Immature natural killer cell (primary cell): ENCODE results near the gene FHIP2A. TPM values are rescaled to one million over a fixed set of nuclear protein-coding genes. Genes with fewer than 3 reads are reported as not detected.

Experiments
- DNase-seq, 3 donors: peaks; one replicate each; pipeline ENCODE4 v3.0.0; 2022; ENCODE audit warnings: mixed read lengths in 1 of 3
- H3K27ac Mint-ChIP-seq, 6 donors: one replicate each; pipeline ENCODE4 v1.8.0; 2020; ENCODE audit warnings: mixed read lengths in 6 of 6, mild to moderate bottlenecking in 5 of 6, inconsistent platforms in 4 of 6, moderate library complexity in 3 of 6
- H3K27me3 Mint-ChIP-seq, 3 donors: one replicate each; pipeline ENCODE4 v1.8.0; 2020 to 2021; ENCODE audit warnings: low read depth in 3 of 3, mild to moderate bottlenecking in 3 of 3, mixed read lengths in 3 of 3, moderate library complexity in 3 of 3, inconsistent platforms in 1 of 3
- H3K36me3 Mint-ChIP-seq, 3 donors: one replicate each; pipeline ENCODE4 v1.8.0; 2020; ENCODE audit warnings: mixed read lengths in 3 of 3, inconsistent platforms in 2 of 3, mild to moderate bottlenecking in 2 of 3
- H3K4me1 Mint-ChIP-seq, 2 donors: one replicate each; pipeline ENCODE4 v1.8.0; 2020; ENCODE audit warnings: inconsistent platforms in 2 of 2, mild to moderate bottlenecking in 2 of 2, mixed read lengths in 2 of 2, moderate library complexity in 1 of 2
- H3K4me3 Mint-ChIP-seq, 5 donors: one replicate each; pipeline ENCODE4 v1.8.0; 2020; ENCODE audit warnings: mild to moderate bottlenecking in 5 of 5, mixed read lengths in 5 of 5, inconsistent platforms in 3 of 5, moderate library complexity in 3 of 5
- H3K9me3 Mint-ChIP-seq, 6 donors: one replicate each; pipeline ENCODE4 v1.8.0; 2020; ENCODE audit warnings: mild to moderate bottlenecking in 6 of 6, mixed read lengths in 6 of 6, inconsistent platforms in 4 of 6, moderate library complexity in 3 of 6
- polyA plus RNA-seq, 3 donors: library from polyadenylated mRNA; unstranded; fragments of 300-500 nt; fragmentation: Illumina TruSeq; gene quantifications; one replicate each; pipeline ENCODE4 v1.2.3, GENCODE V29; 2021

FHIP2A gene
- polyA plus RNA-seq, 3 donors from 2014 or later, result 10.4 to 18.4 (median 10.5) TPM

DNA sequence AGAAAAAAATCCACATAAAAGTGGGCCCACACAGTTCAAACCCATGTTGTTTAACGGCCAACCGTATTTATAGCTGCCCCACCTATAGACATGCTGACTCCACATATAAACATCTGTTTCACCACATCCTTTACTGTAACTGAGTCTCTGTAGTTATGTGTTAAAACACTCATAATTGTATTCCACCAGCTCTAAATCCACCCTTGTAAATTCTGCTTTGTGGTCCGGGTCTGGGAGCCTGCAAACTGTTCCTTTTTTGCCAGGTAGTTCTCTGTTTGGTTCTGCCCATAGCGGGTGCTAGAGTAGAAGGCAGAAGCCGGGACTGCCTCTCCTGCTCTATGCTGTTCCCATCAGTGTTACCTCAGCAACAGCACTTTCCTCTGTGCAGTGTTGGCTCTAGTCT lies 20.2 kb upstream of the FHIP2A start:
- Mint-ChIP-seq H3K4me3 (peak overlapping the region in 4 of 5 donors; percentile 16 to 67 (median 54)), H3K27me3 (no peaks in the 10 kb centered on the region), H3K27ac (peak overlapping the region in 3 of 6 donors; percentile 24 to 66 (median 60)), H3K36me3 (peaks cover 0 to 6% (median 0%) of the 10 kb centered on the region in 3 donors), H3K4me1 (peaks cover 17 to 20% of the 10 kb centered on the region in 2 donors), H3K9me3 (no peaks in the 10 kb centered on the region)
- DNase-seq, result peak in 2 of 3 donors; percentile 1 to 12

GRCh38 chr10:114802177-114802576 lies 19.4 kb upstream of the FHIP2A start:
- peaks cover 0 to 6% (median 0%) of the 10 kb centered on the region in 3 donors for H3K36me3 Mint-ChIP-seq
- no peaks in the 10 kb centered on the region for H3K9me3 Mint-ChIP-seq
- peak overlapping the region in 3 of 5 donors; percentile 17 to 56 (median 33) for H3K4me3 Mint-ChIP-seq
- peaks cover 17 to 20% of the 10 kb centered on the region in 2 donors for H3K4me1 Mint-ChIP-seq
- DNase-seq, result no peak
- H3K27me3 Mint-ChIP-seq, result no peaks in the 10 kb centered on the region
- H3K27ac Mint-ChIP-seq, result no peak overlapping the region

GRCh38 chr10:114806562-114807391 lies 14.8 kb upstream of the FHIP2A start:
- H3K36me3 Mint-ChIP-seq, result no peaks in the 10 kb centered on the region
- no peak for DNase-seq
- H3K27ac Mint-ChIP-seq, result no peak overlapping the region
- H3K27me3 Mint-ChIP-seq, result peaks cover 0 to 5% (median 0%) of the 10 kb centered on the region in 3 donors
- H3K4me3 Mint-ChIP-seq, result no peak overlapping the region
- peaks cover 14 to 20% of the 10 kb centered on the region in 2 donors for H3K4me1 Mint-ChIP-seq
- H3K9me3 Mint-ChIP-seq, result no peaks in the 10 kb centered on the region

- no peaks in the 10 kb centered on the region for H3K9me3 Mint-ChIP-seq
- peaks cover 0 to 5% (median 0%) of the 10 kb centered on the region in 3 donors for H3K27me3 Mint-ChIP-seq
- no peak overlapping the region for H3K4me3 Mint-ChIP-seq
- DNase-seq, result no peak
- H3K27ac Mint-ChIP-seq, result no peak overlapping the region
- H3K4me1 Mint-ChIP-seq, result peaks cover 7 to 13% of the 10 kb centered on the region in 2 donors
- no peaks in the 10 kb centered on the region for H3K36me3 Mint-ChIP-seq
Measured at GRCh38 chr10:114808982-114809381, 12.6 kb upstream of the FHIP2A start.

DNA sequence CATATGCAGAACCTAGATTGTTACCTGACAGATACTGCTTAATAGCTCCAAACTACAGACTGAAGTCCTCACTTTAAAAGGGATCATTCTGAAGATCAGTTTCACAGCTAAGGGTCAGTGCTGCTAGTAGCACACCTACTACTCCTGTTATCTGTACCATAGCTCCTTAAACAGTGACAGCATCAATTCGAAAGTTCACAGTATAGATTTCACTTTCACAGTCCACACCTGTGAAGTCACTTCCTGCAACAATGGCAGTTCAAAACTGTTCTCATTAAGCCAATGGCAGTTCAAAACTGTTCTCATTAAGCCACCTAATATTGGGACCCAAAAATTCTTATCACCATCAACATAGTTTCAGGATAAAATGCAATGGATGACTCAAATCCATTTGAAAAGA lies 10.7 kb upstream of the FHIP2A start:
- no peak overlapping the region for H3K4me3 Mint-ChIP-seq
- no peak for DNase-seq
- no peak overlapping the region for H3K27ac Mint-ChIP-seq
- peaks cover 0 to 5% (median 0%) of the 10 kb centered on the region in 3 donors for H3K27me3 Mint-ChIP-seq
- no peaks in the 10 kb centered on the region for H3K36me3 Mint-ChIP-seq
- no peaks in the 10 kb centered on the region for H3K9me3 Mint-ChIP-seq
- peaks cover 7 to 13% of the 10 kb centered on the region in 2 donors for H3K4me1 Mint-ChIP-seq

GRCh38 chr10:114811862-114812261 lies 9.7 kb upstream of the FHIP2A start:
- H3K4me1 Mint-ChIP-seq, result peaks cover 7 to 13% of the 10 kb centered on the region in 2 donors
- no peaks in the 10 kb centered on the region for H3K9me3 Mint-ChIP-seq
- DNase-seq, result no peak
- no peak overlapping the region for H3K4me3 Mint-ChIP-seq
- H3K36me3 Mint-ChIP-seq, result no peaks in the 10 kb centered on the region
- no peak overlapping the region for H3K27ac Mint-ChIP-seq
- H3K27me3 Mint-ChIP-seq, result peaks cover 0 to 5% (median 0%) of the 10 kb centered on the region in 3 donors

- H3K4me3 Mint-ChIP-seq, result no peak overlapping the region
- DNase-seq, result no peak
- peaks cover 5 to 8% of the 10 kb centered on the region in 2 donors for H3K4me1 Mint-ChIP-seq
- H3K27me3 Mint-ChIP-seq, result peaks cover 0 to 4% (median 0%) of the 10 kb centered on the region in 3 donors
- H3K36me3 Mint-ChIP-seq, result no peaks in the 10 kb centered on the region
- H3K27ac Mint-ChIP-seq, result no peak overlapping the region
- H3K9me3 Mint-ChIP-seq, result no peaks in the 10 kb centered on the region
Measured at GRCh38 chr10:114815791-114816190, 5.8 kb upstream of the FHIP2A start.

- Mint-ChIP-seq H3K4me3 (no peak overlapping the region), H3K36me3 (no peaks in the 10 kb centered on the region), H3K27me3 (peaks cover 0 to 5% (median 0%) of the 10 kb centered on the region in 3 donors), H3K27ac (no peak overlapping the region), H3K9me3 (no peaks in the 10 kb centered on the region), H3K4me1 (peaks cover 2 to 7% of the 10 kb centered on the region in 2 donors)
- no peak for DNase-seq
Measured at GRCh38 chr10:114816308-114816707, 5.3 kb upstream of the FHIP2A start.

DNA sequence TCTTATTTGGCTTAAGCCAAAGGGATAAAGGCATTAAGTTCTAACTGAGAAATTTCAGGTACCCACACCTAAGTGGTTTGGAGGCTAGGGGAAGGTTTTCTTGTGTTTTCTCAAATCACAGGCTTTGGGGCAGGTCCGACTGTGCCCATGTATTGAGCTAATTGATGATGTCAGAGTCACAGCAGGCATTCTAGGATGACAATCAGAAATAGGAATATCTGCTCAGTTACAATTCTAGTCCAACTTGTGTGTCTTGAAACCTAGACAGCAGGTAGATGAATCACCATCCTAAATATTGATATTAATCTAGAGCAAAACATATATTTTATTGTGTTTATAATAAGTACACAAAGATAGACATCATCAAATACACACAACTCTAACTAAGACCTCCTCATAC lies 2.3 kb upstream of the FHIP2A start:
- no peak for DNase-seq
- H3K4me3 Mint-ChIP-seq, result no peak overlapping the region
- no peaks in the 10 kb centered on the region for H3K9me3 Mint-ChIP-seq
- no peaks in the 10 kb centered on the region for H3K36me3 Mint-ChIP-seq
- peaks cover 0 to 9% (median 0%) of the 10 kb centered on the region in 3 donors for H3K27me3 Mint-ChIP-seq
- no peak overlapping the region for H3K27ac Mint-ChIP-seq
- peaks cover 20 to 25% of the 10 kb centered on the region in 2 donors for H3K4me1 Mint-ChIP-seq

DNA sequence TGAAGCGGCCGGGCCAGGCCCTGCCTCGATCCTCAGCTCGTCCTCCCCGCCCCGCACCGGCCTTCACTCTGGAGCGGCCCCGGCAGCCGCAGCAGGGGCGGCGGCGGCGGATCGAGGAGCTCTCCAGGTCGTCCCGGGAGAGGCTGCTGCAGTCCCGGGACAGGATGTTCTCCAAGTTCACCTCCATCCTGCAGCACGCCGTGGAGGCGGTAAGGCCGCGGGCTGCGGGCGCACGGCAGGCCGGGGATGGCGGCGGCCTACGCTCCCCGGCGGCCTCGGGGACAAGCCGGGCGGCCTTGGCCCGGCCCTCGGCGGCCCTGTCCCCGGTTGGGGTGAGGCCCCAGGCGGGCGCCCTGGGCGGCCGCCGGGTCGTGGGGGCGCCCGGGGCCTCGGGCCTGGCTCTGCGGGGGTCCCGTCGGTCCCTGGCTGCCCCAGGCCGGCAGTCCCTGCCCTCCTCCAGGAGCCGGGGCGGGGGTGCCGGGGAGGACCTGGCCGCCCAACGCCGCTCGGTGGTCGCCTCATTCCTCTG lies 399 bp downstream of the FHIP2A start:
- Mint-ChIP-seq H3K27me3 (peaks cover 0 to 9% (median 0%) of the 10 kb centered on the region in 3 donors), H3K4me1 (peaks cover 36 to 52% of the 10 kb centered on the region in 2 donors), H3K27ac (peak overlapping the region; percentile 90 to 97 (median 95)), H3K4me3 (peak overlapping the region; percentile 92 to 95 (median 93)), H3K36me3 (no peaks in the 10 kb centered on the region), H3K9me3 (no peaks in the 10 kb centered on the region)
- no peak for DNase-seq

DNA sequence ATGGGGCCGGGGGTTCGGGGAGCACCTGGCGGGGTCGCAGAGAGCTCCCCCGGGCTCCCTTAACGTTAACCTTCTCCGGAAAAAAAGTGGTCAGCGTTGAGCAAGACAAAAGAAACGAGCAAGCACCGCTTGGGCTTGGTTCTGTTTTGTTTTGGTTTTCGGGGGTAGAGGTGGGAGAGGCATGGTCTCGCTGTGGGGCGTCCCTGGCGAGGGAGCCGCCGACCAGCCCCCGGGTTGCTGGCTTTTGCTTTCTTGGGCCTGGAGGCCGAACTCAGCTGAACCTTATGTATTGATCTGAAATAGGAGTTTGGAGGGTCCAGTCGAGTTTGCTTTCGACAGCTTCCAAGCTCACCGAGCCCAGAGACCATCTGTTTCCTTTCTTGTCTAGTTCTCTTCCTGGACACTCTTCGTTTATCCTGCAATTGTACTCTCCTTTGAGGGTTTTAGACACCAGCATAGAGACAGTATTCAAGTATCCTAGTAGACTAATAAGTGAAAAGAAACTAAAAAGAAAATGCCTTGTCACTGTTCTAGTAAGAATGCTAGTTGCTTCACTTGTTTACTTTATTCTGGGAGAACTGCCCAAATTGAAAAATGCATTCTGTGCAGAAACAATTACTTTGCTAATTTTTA lies 980 bp downstream of the FHIP2A start:
- peak overlapping the region; percentile 90 to 97 (median 95) for H3K27ac Mint-ChIP-seq
- H3K27me3 Mint-ChIP-seq, result peaks cover 0 to 9% (median 0%) of the 10 kb centered on the region in 3 donors
- H3K4me1 Mint-ChIP-seq, result peaks cover 39 to 57% of the 10 kb centered on the region in 2 donors
- no peaks in the 10 kb centered on the region for H3K9me3 Mint-ChIP-seq
- peak; percentile 55 to 58 (median 58) for DNase-seq
- peak overlapping the region; percentile 92 to 95 (median 93) for H3K4me3 Mint-ChIP-seq
- no peaks in the 10 kb centered on the region for H3K36me3 Mint-ChIP-seq

DNA sequence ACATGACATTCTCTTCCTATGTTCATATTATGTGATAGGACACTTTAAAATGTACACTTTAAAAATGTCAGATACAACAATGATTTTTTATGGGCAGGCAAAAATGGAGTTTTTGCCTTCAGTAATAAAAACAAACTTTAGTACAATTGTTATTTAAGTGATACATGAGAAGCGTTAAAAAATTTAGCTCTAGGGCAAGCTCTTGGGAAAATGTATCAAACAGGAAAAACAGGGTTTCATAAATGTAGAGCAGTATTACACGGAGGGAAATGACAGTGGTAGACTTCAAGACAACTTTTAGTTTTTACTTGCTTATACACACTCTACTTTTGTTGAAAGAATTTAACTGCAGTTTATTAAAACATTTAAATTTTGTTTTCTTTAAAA lies 1.5 kb downstream of the FHIP2A start:
- peak overlapping the region; percentile 90 to 97 (median 95) for H3K27ac Mint-ChIP-seq
- no peaks in the 10 kb centered on the region for H3K36me3 Mint-ChIP-seq
- no peaks in the 10 kb centered on the region for H3K9me3 Mint-ChIP-seq
- peaks cover 0 to 9% (median 0%) of the 10 kb centered on the region in 3 donors for H3K27me3 Mint-ChIP-seq
- H3K4me1 Mint-ChIP-seq, result peaks cover 39 to 59% of the 10 kb centered on the region in 2 donors
- peak overlapping the region; percentile 92 to 95 (median 93) for H3K4me3 Mint-ChIP-seq
- no peak for DNase-seq

DNA sequence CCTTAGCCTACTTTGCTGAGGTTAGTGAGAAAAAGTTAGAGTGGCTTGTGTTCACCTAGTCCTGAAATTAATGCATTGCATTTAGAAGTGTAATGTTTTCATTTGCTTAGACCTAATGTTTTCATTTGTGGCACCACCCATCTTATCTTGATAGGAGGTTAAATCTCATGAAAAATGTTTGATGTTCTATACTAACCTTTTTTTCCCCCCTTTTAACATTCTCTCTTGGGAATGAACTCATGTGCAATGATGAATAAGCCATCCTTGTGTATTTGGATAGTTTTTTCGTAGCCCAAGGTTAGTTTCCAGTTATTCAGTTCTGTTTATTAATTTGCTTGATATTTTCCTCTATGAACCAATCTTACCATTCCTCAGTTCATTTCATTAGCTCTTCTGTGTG lies 2.8 kb downstream of the FHIP2A start:
- Mint-ChIP-seq H3K9me3 (no peaks in the 10 kb centered on the region), H3K4me1 (peaks cover 43 to 72% of the 10 kb centered on the region in 2 donors), H3K4me3 (peak overlapping the region in 3 of 5 donors; percentile 21 to 42 (median 38)), H3K36me3 (no peaks in the 10 kb centered on the region), H3K27me3 (peaks cover 0 to 9% (median 0%) of the 10 kb centered on the region in 3 donors), H3K27ac (peak overlapping the region in 1 of 6 donors; percentile 65)
- DNase-seq, result no peak
